DMS153 treated with DMSO at 0.1 percent for 48 hours (cell line): ENCODE results near the gene DOCK6.
"Not testable (repeated sequence)": the region's sequence is repeated elsewhere in the genome, so short reads cannot be mapped to it uniquely, and the experiment has no call there.

ENCODE experiments used
- DNase-seq: peaks from one replicate; lab custom pipeline; 2025; ENCODE audit not compliant: unreplicated experiment; lab: John Stamatoyannopoulos, UW

DOCK6 gene

DNA sequence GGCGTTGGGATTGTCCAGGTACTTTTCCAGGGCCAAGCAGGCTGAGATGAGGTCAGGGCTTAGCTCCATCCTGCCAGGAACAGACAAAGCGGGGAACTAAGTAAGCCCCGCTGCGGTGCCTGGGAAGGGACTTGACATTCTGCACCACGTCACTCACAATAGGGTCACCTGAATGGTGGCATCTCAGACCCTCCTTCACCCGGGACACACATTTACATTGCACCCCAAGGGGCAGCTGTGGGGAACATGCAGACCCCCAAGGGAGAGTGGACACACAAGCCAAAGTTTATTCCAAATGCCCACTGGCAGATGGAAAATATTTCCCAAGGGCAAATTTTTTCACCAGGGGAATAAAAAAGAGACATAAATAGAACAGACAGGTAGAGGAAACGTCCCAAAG is 86.4 kb downstream of the DOCK6 start:
- no peak for DNase-seq

DNA sequence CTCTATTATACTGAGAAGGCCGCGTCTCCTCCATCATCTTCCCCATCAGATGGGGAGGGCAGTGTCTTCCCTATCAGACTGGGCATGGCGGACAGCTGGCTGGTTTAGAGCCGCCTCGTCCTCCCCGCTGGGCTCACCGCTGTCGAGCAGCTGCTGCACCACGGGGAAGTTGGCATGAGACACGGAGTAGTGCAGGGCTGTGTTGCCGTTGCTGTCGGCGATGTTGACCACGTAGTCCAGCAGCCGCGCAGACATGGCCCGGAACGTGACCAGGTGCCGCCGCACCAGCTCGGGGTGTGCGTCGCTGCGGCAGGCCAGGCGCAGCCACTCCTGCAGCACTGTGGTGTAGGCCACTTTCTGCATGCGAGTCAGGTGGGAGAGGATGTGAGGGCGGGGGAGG is 88.0 kb downstream of the DOCK6 start:
- no peak for DNase-seq

- DNase-seq: no peak
These were observed 88.7 kb downstream of the DOCK6 start for GRCh38 chr19:11173516-11174155.

- no peak for DNase-seq
These were observed 89.7 kb downstream of the DOCK6 start for GRCh38 chr19:11172576-11172975.

DNA sequence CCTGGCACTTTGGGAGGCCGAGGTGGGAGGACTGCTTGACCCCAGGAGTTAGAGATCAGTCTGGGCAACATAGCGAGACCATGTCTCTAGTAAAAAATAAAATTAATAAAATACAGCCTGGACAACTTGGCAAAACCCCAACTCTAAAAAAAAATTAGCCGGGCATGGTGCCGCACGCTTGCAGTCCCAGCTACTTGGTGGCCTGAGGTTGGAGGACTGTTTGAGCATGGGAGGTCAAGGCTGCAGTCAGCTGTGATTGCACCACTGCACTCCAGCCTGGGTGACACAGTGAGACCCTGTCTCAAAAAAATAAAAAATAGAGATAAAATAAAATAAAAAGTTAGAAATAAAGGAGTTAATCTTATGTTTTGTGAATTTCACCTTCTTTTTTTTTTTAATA is 91.2 kb downstream of the DOCK6 start:
- no peak for DNase-seq

GRCh38 chr19:11169896-11170678 is 92.2 kb downstream of the DOCK6 start:
- DNase-seq: no peak

GRCh38 chr19:11168568-11168967 is 93.8 kb downstream of the DOCK6 start:
- no peak for DNase-seq

DNA sequence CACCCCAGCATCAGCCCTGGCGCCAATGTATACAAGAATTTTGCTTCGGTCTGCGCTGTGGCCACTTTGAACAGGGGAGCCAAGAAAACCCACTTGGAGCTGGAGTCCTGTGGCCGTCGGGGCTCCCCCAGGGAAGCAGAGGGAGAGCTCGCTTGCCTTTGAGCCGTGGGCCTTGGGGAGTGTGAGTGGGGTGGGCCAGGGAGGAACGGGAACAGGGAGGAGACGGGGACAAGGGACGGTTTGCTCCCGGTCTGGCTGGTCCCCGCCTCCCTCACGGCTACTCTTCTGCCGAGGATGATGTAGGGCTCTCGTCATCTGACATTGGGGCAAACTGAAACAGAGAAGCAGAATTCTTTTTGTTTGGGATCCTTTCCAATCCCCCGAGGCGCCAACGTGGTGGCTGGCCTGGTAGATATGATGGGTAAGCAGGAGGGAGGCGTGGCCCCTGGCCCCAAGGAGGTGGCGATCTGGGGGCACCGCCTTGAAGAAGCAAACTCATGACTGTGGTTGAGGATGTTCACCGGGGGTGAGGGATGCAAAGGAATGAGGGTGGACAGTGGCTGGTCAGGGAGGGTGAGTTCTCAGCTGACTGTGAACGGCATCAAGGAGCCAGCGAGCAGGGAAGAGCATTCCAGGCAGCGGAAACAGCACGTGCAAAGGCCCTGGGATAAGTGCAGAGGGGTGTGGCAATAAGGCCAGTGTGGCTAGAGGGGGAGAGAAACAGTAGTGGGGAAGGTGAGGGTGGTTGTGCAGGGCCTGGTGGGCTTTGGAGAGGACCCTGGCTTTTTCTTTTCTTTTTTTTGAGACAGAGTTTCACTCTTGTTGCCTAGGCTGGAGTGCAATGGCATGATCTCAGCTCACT is 95.8 kb downstream of the DOCK6 start:
- no peak for DNase-seq

GRCh38 chr19:11165486-11166030 is 96.8 kb downstream of the DOCK6 start:
- no peak for DNase-seq

GRCh38 chr19:11164879-11165406 is 97.4 kb downstream of the DOCK6 start:
- DNase-seq: no peak

DNA sequence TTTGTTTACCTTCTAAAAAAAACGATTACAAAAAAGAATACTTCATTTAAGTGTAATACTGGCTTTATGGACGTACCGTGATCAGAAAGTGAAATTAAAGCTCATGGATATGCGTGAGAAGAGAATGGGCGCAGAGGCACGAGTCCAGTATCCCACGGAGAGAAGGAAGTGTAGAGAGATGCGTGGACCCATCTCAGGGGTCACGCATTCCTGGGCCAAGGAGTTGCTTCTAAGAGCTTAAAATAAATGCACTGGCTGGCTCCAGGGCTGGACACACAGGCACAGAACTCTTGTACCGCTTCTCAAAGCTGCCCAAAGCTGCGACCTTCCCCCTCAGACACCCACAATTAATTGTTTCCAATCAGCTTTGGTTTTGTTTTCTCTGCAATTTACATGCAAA is 98.0 kb downstream of the DOCK6 start:
- DNase-seq: no peak

GRCh38 chr19:11160440-11160768 is 101.9 kb downstream of the DOCK6 start:
- not testable (repeated sequence) for DNase-seq

DNA sequence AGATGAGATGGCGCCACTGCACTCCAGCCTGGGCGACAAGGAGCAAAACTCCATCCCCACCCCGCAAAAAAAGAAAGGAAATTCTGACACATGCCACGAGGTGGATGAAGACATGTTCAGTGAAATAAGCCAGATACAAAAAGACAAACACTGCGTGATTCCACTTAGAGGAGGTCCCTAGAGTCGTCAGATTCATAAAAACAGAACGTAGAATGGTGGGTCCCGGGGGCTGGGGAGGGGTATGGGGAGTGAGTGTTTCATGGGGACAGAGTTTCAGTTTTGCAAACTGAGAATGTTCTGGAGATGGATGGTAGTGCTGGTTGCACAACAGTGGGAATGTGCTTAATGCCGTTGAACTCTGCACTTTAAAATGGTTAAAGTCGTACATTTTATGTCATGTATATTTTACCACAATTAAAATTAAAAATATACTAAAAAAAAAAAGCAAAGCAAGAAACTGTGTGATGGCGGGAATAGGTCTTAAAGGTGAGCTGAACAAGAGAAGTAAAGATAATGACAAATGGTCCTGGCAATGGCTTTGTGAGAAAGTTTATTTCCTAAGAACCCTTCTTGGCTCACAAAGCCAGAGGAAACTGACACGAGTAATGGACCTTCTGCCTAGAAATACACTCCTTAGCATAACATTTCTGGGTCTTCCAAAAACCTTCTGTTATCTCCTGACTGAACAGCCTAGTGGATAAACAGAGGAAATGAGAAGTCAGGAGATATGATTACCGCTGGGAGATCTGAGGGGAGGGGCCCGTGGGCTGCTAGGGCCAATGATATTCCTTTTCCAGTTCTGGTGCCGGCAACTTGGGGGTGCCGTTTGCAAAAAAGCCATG is 102.5 kb downstream of the DOCK6 start:
- no peak for DNase-seq

- peak; percentile 99 for DNase-seq
These were observed 106.8 kb downstream of the DOCK6 start, which contains the start of gene SPC24 for GRCh38 chr19:11155373-11156120. Gene SPC24 (minus strand): TSS chr19:11155782. CDS start chr19:11155776, 6 bp downstream.

GRCh38 chr19:11154683-11155047 is 107.7 kb downstream of the DOCK6 start:
- no peak for DNase-seq

- DNase-seq: no peak
These were observed 109.8 kb downstream of the DOCK6 start for GRCh38 chr19:11152318-11153062.

- DNase-seq: no peak
These were observed 111.1 kb downstream of the DOCK6 start for GRCh38 chr19:11151181-11151580.
